ENCODE measurements around the gene RUVBL2.

GRCh38 chr19:49006905-49007304 is 13.2 kb downstream of the RUVBL2 start:
- TF ChIP-seq RAD21 (IDR thresholded peaks at IDR 0.05) = no peak
- TF ChIP-seq, protein P1, sequence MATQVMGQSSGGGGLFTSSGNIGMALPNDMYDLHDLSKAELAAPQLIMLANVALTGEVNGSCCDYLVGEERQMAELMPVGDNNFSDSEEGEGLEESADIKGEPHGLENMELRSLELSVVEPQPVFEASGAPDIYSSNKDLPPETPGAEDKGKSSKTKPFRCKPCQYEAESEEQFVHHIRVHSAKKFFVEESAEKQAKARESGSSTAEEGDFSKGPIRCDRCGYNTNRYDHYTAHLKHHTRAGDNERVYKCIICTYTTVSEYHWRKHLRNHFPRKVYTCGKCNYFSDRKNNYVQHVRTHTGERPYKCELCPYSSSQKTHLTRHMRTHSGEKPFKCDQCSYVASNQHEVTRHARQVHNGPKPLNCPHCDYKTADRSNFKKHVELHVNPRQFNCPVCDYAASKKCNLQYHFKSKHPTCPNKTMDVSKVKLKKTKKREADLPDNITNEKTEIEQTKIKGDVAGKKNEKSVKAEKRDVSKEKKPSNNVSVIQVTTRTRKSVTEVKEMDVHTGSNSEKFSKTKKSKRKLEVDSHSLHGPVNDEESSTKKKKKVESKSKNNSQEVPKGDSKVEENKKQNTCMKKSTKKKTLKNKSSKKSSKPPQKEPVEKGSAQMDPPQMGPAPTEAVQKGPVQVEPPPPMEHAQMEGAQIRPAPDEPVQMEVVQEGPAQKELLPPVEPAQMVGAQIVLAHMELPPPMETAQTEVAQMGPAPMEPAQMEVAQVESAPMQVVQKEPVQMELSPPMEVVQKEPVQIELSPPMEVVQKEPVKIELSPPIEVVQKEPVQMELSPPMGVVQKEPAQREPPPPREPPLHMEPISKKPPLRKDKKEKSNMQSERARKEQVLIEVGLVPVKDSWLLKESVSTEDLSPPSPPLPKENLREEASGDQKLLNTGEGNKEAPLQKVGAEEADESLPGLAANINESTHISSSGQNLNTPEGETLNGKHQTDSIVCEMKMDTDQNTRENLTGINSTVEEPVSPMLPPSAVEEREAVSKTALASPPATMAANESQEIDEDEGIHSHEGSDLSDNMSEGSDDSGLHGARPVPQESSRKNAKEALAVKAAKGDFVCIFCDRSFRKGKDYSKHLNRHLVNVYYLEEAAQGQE (IDR thresholded peaks at IDR 0.05) = no peak
- TF ChIP-seq, protein P2, sequence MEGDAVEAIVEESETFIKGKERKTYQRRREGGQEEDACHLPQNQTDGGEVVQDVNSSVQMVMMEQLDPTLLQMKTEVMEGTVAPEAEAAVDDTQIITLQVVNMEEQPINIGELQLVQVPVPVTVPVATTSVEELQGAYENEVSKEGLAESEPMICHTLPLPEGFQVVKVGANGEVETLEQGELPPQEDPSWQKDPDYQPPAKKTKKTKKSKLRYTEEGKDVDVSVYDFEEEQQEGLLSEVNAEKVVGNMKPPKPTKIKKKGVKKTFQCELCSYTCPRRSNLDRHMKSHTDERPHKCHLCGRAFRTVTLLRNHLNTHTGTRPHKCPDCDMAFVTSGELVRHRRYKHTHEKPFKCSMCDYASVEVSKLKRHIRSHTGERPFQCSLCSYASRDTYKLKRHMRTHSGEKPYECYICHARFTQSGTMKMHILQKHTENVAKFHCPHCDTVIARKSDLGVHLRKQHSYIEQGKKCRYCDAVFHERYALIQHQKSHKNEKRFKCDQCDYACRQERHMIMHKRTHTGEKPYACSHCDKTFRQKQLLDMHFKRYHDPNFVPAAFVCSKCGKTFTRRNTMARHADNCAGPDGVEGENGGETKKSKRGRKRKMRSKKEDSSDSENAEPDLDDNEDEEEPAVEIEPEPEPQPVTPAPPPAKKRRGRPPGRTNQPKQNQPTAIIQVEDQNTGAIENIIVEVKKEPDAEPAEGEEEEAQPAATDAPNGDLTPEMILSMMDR (IDR thresholded peaks at IDR 0.05; ENCODE audit: low read depth, low read length, missing input control) = no peak
- no peak for TF ChIP-seq TAF1 (conservative IDR thresholded peaks at IDR 0.05)
